Measurements from ENCODE around the gene CCDC171. TPM values are rescaled to one million over a fixed set of nuclear protein-coding genes. Genes with fewer than 3 reads are reported as not detected.
A peak's percentile ranks its signal among the peaks of the same experiment; 100 is the strongest.

CCDC171 gene
- total and polyA plus RNA-seq, 2 experiments from 2014 or later, result 0.73 to 2.9 TPM

GRCh38 chr9:15529566-15530324 lies 23.1 kb upstream of the CCDC171 start:
- no peaks in the 10 kb centered on the region for H3K79me2 ChIP-seq
- H2AFZ ChIP-seq, result no peak overlapping the region
- no peak overlapping the region for H3K27ac ChIP-seq
- H3K4me3 ChIP-seq, result no peak overlapping the region
- no peaks in the 10 kb centered on the region for H3K9me3 ChIP-seq (ENCODE audit: low read depth)
- no peak for DNase-seq (ENCODE audit: low spot score)
- no peak overlapping the region for H3K4me2 ChIP-seq
- no peaks in the 10 kb centered on the region for H3K36me3 ChIP-seq (replicated peaks; ENCODE audit: insufficient read depth, low read depth)
- no peaks in the 10 kb centered on the region for H3K27me3 ChIP-seq
- no peaks in the 10 kb centered on the region for H3K4me1 ChIP-seq (ENCODE audit: insufficient read depth)
- TF ChIP-seq EZH2phosphoT487 (IDR thresholded peaks at IDR 0.05; ENCODE audit: low read depth, severe bottlenecking, unreplicated experiment) (no peak), CTCF (IDR thresholded peaks at IDR 0.05; ENCODE audit: poor library complexity) (no peak), EZH2 (IDR thresholded peaks at IDR 0.05; ENCODE audit: borderline replicate concordance) (no peak)
- H4K20me1 ChIP-seq (ENCODE audit: insufficient read depth, poor library complexity, severe bottlenecking), result no peaks in the 10 kb centered on the region
- no peaks in the 10 kb centered on the region for H3K9me2 ChIP-seq (replicated peaks; ENCODE audit: insufficient read depth)
- WGBS (ENCODE audit: low lambda C conversion rate, missing lambda C conversion rate), result 84% methylated on average over 4 of the region's 4 CpGs

GRCh38 chr9:15531380-15531779 lies 21.5 kb upstream of the CCDC171 start:
- 60% methylated on average over 1 of the region's 1 CpG for WGBS (ENCODE audit: low lambda C conversion rate, missing lambda C conversion rate)
- no peaks in the 10 kb centered on the region for H3K27me3 ChIP-seq
- TF ChIP-seq EZH2phosphoT487 (IDR thresholded peaks at IDR 0.05; ENCODE audit: low read depth, severe bottlenecking, unreplicated experiment), result no peak
- no peak for TF ChIP-seq CTCF (IDR thresholded peaks at IDR 0.05; ENCODE audit: poor library complexity)
- TF ChIP-seq EZH2 (IDR thresholded peaks at IDR 0.05; ENCODE audit: borderline replicate concordance), result no peak

GRCh38 chr9:15541872-15542271 lies 11.0 kb upstream of the CCDC171 start:
- Histone ChIP-seq H3K4me1 (ENCODE audit: insufficient read depth) (no peaks in the 10 kb centered on the region), H3K4me3 (no peak overlapping the region), H4K20me1 (ENCODE audit: insufficient read depth, poor library complexity, severe bottlenecking) (no peaks in the 10 kb centered on the region), H3K27me3 (no peaks in the 10 kb centered on the region), H3K27ac (no peak overlapping the region), H3K36me3 (replicated peaks; ENCODE audit: insufficient read depth, low read depth) (no peaks in the 10 kb centered on the region), H3K4me2 (no peak overlapping the region), H2AFZ (no peak overlapping the region), H3K79me2 (no peaks in the 10 kb centered on the region), H3K9me2 (replicated peaks; ENCODE audit: insufficient read depth) (no peaks in the 10 kb centered on the region), H3K9me3 (ENCODE audit: low read depth) (no peaks in the 10 kb centered on the region)
- WGBS (ENCODE audit: low lambda C conversion rate, missing lambda C conversion rate), result 20% methylated on average over 2 of the region's 2 CpGs
- peak; percentile 15 for DNase-seq (ENCODE audit: low spot score)
- TF ChIP-seq EZH2 (IDR thresholded peaks at IDR 0.05; ENCODE audit: borderline replicate concordance) (no peak), CTCF (IDR thresholded peaks at IDR 0.05; ENCODE audit: poor library complexity) (no peak), EZH2phosphoT487 (IDR thresholded peaks at IDR 0.05; ENCODE audit: low read depth, severe bottlenecking, unreplicated experiment) (no peak)

More at GRCh38 chr9:15531380-15531779, 21.5 kb upstream of the CCDC171 start:
- no peak for DNase-seq (ENCODE audit: low spot score)
- no peak overlapping the region for H3K4me2 ChIP-seq
- no peaks in the 10 kb centered on the region for H3K9me3 ChIP-seq (ENCODE audit: low read depth)
- no peaks in the 10 kb centered on the region for H4K20me1 ChIP-seq (ENCODE audit: insufficient read depth, poor library complexity, severe bottlenecking)
- H2AFZ ChIP-seq, result no peak overlapping the region
- no peaks in the 10 kb centered on the region for H3K4me1 ChIP-seq (ENCODE audit: insufficient read depth)
- H3K27ac ChIP-seq, result no peak overlapping the region
- H3K4me3 ChIP-seq, result no peak overlapping the region
- H3K79me2 ChIP-seq, result no peaks in the 10 kb centered on the region
- H3K9me2 ChIP-seq (replicated peaks; ENCODE audit: insufficient read depth), result no peaks in the 10 kb centered on the region
- no peaks in the 10 kb centered on the region for H3K36me3 ChIP-seq (replicated peaks; ENCODE audit: insufficient read depth, low read depth)

Measured in hepatocyte (in vitro differentiated cells).